ENCODE data around the gene URB2. TPM values are rescaled to one million over a fixed set of nuclear protein-coding genes. Genes with fewer than 3 reads are reported as not detected.
"Not testable (repeated sequence)": the region's sequence is repeated elsewhere in the genome, so short reads cannot be mapped to it uniquely, and the experiment has no call there.

The URB2 gene
- total and polyA plus RNA-seq, 4 donors = 0.50 to 8.9 (median 4.4) TPM

DNA sequence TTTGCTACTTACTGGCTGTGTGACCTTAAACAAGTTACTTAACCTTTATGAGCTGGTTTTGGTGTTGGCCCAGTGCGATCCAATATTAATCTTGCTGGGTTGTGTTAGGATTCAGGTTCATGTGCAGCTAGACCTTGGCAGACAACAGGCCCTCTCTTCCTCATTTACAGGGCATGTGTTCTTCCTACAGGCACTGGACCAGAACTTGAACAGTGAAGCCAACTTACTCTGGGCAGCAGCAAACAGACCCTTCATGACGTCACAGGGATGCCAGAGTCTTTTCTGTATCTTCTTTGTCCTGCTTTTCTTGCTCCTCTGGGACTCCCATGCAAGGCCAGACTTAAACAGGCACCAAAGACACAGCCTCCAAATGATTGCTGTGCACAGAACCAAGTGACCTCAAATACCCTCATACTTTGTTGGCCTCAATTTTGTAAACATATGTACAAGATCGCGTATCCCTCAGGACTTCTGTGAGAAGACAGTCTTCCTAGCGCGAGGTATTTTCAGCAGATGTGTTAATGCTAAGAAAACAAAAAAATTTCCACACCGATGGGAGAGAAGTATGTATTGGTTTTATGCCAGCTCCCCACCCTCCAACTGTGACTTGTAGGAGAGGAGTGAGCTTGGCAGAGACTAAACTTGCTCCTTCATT is 73.7 kb downstream of the URB2 start:
- 15 to 17% methylated on average over 7 of the region's 7 CpGs for WGBS, 2 donors
- no peak overlapping the region for H3K27ac ChIP-seq (ENCODE audit: low read depth in 1 of 2, low read length in 2 of 2)
- no peaks in the 10 kb centered on the region for H3K36me3 ChIP-seq (ENCODE audit: control insufficient read depth in 1 of 2, insufficient read depth in 2 of 2, low read length in 1 of 2)
- intact Hi-C loops (cut with DNase I) = no loop called here
- no peak overlapping the region for H3K4me3 ChIP-seq (ENCODE audit: low read length in 2 of 2)
- H3K27me3 ChIP-seq (ENCODE audit: control insufficient read depth in 1 of 2, insufficient read depth in 2 of 2, low read length in 1 of 2) = no peaks in the 10 kb centered on the region
- peaks cover 0 to 4% of the 10 kb centered on the region in 2 donors for H3K4me1 ChIP-seq (ENCODE audit: control insufficient read depth in 1 of 2, insufficient read depth in 2 of 2, low read length in 2 of 2)
- ATAC-seq (ENCODE audit: low FRiP score) (no peak), DNase-seq (no peak)
- H3K9me3 ChIP-seq (ENCODE audit: control insufficient read depth, low read length) = no peaks in the 10 kb centered on the region

DNA sequence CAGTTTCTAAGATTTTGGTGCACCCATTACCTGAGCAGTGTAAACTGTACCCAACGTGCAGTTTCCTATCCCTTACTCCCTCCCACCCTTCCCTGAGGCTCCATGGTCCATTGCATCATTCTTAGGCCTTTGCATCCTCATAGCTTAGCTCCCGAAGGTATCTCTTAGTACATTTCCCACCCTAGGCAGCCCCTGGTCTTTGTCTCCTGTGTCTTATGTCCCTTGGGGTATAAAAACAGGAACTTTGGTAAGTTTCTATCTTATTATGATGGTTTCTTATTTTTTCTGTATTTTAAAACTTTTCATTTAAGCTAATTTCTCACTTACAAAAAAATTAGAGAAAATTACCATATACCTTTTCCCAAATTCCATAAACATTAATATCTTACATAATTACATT is 78.1 kb downstream of the URB2 start:
- no peaks in the 10 kb centered on the region for H3K27me3 ChIP-seq (ENCODE audit: control insufficient read depth in 1 of 2, insufficient read depth in 2 of 2, low read length in 1 of 2)
- ATAC-seq (ENCODE audit: low FRiP score) (no peak), DNase-seq (no peak)
- no peaks in the 10 kb centered on the region for H3K9me3 ChIP-seq (ENCODE audit: control insufficient read depth, low read length)
- no peak overlapping the region for H3K4me3 ChIP-seq (ENCODE audit: low read length in 2 of 2)
- no peak overlapping the region for H3K27ac ChIP-seq (ENCODE audit: low read depth in 1 of 2, low read length in 2 of 2)
- peaks cover 0 to 4% of the 10 kb centered on the region in 2 donors for H3K4me1 ChIP-seq (ENCODE audit: control insufficient read depth in 1 of 2, insufficient read depth in 2 of 2, low read length in 2 of 2)
- intact Hi-C loops (cut with DNase I) = no loop called here
- H3K36me3 ChIP-seq (ENCODE audit: control insufficient read depth in 1 of 2, insufficient read depth in 2 of 2, low read length in 1 of 2) = no peaks in the 10 kb centered on the region
- WGBS, 2 donors = 81 to 89% methylated on average over 2 of the region's 2 CpGs

GRCh38 chr1:229705152-229705551 is 79.1 kb downstream of the URB2 start:
- WGBS, 2 donors = 89 to 90% methylated on average over 2 of the region's 2 CpGs

GRCh38 chr1:229707127-229707526 is 81.1 kb downstream of the URB2 start:
- ATAC-seq (ENCODE audit: low FRiP score); H3K36me3 ChIP-seq (ENCODE audit: control insufficient read depth in 1 of 2, insufficient read depth in 2 of 2, low read length in 1 of 2); H3K4me3 ChIP-seq (ENCODE audit: low read length in 2 of 2); H3K27me3 ChIP-seq (ENCODE audit: control insufficient read depth in 1 of 2, insufficient read depth in 2 of 2, low read length in 1 of 2); H3K4me1 ChIP-seq (ENCODE audit: control insufficient read depth in 1 of 2, insufficient read depth in 2 of 2, low read length in 2 of 2); intact Hi-C loops (cut with DNase I); H3K27ac ChIP-seq (ENCODE audit: low read depth in 1 of 2, low read length in 2 of 2); DNase-seq; H3K9me3 ChIP-seq (ENCODE audit: control insufficient read depth, low read length): not testable (repeated sequence)
- 73 to 82% methylated on average over 6 of the region's 6 CpGs for WGBS, 2 donors

More at GRCh38 chr1:229705152-229705551, 79.1 kb downstream of the URB2 start:
- H3K36me3 ChIP-seq (ENCODE audit: control insufficient read depth in 1 of 2, insufficient read depth in 2 of 2, low read length in 1 of 2); H3K27ac ChIP-seq (ENCODE audit: low read depth in 1 of 2, low read length in 2 of 2); ATAC-seq (ENCODE audit: low FRiP score); H3K27me3 ChIP-seq (ENCODE audit: control insufficient read depth in 1 of 2, insufficient read depth in 2 of 2, low read length in 1 of 2); intact Hi-C loops (cut with DNase I); H3K9me3 ChIP-seq (ENCODE audit: control insufficient read depth, low read length); H3K4me1 ChIP-seq (ENCODE audit: control insufficient read depth in 1 of 2, insufficient read depth in 2 of 2, low read length in 2 of 2); H3K4me3 ChIP-seq (ENCODE audit: low read length in 2 of 2); DNase-seq: not testable (repeated sequence)

- DNase-seq (no peak), ATAC-seq (ENCODE audit: low FRiP score) (no peak)
- intact Hi-C loops (cut with DNase I) = no loop called here
- WGBS, 2 donors = 83 to 87% methylated on average over 6 of the region's 6 CpGs
- Histone ChIP-seq H3K36me3 (ENCODE audit: control insufficient read depth in 1 of 2, insufficient read depth in 2 of 2, low read length in 1 of 2) (no peaks in the 10 kb centered on the region), H3K9me3 (ENCODE audit: control insufficient read depth, low read length) (no peaks in the 10 kb centered on the region), H3K27me3 (ENCODE audit: control insufficient read depth in 1 of 2, insufficient read depth in 2 of 2, low read length in 1 of 2) (no peaks in the 10 kb centered on the region), H3K4me3 (ENCODE audit: low read length in 2 of 2) (no peak overlapping the region), H3K4me1 (ENCODE audit: control insufficient read depth in 1 of 2, insufficient read depth in 2 of 2, low read length in 2 of 2) (no peaks in the 10 kb centered on the region), H3K27ac (ENCODE audit: low read depth in 1 of 2, low read length in 2 of 2) (no peak overlapping the region)
These were observed 83.5 kb downstream of the URB2 start for GRCh38 chr1:229709500-229710013.

Other genes starting within 250 kb of the URB2 start
- 10 to 100 TPM in 1 of 2 donors, 1 to 10 TPM in 1; 1.8 to 46.8 TPM for gene ACTA1, start 192.2 kb upstream of the URB2 start, total RNA-seq
- gene ACTA1, start 192.2 kb upstream of the URB2 start, polyA plus RNA-seq = 10 to 100 TPM in 1 of 2 donors, 1 to 10 TPM in 1; 3.7 to 19.0 TPM
- gene NUP133, start 117.9 kb upstream of the URB2 start, total RNA-seq = 10 to 100 TPM; 30.3 to 37.3 TPM
- gene NUP133, start 117.9 kb upstream of the URB2 start, polyA plus RNA-seq = 10 to 100 TPM in 1 of 2 donors, 1 to 10 TPM in 1; 5.1 to 17.6 TPM
- 10 to 100 TPM; 19.9 to 24.2 TPM for gene ABCB10, start 67.5 kb upstream of the URB2 start, total RNA-seq
- 10 to 100 TPM in 1 of 2 donors, 1 to 10 TPM in 1; 6.8 to 12.7 TPM for gene ABCB10, start 67.5 kb upstream of the URB2 start, polyA plus RNA-seq
- 10 to 100 TPM; 29.8 to 37.8 TPM for gene TAF5L, start 125 bp upstream of the URB2 start, total RNA-seq
- 10 to 100 TPM; 11.6 to 16.0 TPM for gene TAF5L, start 125 bp upstream of the URB2 start, polyA plus RNA-seq

Data from aorta (tissue), 5 donors.